GM12872 (cell line): ENCODE data around the gene HEG1.

Experiments used
- TF ChIP-seq, protein P1 (sequence below): IDR thresholded peaks from 3 replicates; pipeline ENCODE4 v1.5.1; 2011; ENCODE audit warnings: low read depth, mild to moderate bottlenecking, low read length, moderate library complexity; ENCODE audit not compliant: insufficient read depth

HEG1 gene

GRCh38 chr3:125058529-125058928 is 2.7 kb upstream of the HEG1 start:
- TF ChIP-seq, protein P1, sequence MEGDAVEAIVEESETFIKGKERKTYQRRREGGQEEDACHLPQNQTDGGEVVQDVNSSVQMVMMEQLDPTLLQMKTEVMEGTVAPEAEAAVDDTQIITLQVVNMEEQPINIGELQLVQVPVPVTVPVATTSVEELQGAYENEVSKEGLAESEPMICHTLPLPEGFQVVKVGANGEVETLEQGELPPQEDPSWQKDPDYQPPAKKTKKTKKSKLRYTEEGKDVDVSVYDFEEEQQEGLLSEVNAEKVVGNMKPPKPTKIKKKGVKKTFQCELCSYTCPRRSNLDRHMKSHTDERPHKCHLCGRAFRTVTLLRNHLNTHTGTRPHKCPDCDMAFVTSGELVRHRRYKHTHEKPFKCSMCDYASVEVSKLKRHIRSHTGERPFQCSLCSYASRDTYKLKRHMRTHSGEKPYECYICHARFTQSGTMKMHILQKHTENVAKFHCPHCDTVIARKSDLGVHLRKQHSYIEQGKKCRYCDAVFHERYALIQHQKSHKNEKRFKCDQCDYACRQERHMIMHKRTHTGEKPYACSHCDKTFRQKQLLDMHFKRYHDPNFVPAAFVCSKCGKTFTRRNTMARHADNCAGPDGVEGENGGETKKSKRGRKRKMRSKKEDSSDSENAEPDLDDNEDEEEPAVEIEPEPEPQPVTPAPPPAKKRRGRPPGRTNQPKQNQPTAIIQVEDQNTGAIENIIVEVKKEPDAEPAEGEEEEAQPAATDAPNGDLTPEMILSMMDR: no peak

DNA sequence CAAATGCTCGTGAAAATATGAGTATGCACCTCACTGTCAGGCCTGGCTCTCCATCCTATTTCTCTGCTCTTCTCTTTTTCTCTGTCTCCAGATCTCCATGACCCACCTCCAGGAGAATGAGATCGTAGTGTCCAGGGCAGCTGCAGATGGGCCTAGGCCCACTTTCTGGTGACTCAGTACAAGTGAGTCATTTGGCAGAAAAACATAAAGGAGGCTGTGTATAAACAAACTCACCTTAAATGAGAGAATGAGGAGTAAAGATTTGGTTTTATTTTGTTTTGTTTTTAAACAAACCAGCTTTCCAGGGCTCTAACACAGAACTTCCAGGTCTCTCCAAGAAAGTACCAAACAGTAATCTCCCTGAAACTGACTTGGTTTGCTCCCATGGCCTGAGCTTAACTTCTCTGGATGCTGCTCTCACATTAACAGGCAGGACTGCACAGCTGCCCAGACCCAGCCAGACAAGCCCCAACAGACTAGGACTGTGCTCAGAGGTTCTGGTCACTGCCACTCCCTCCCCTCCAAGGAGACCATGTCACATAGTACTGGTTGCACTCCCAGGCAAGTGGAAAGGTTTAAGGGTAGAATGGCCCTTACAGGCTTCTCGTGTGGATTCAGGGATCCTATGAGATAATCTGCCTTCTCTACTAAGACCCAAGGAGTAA is 1.5 kb upstream of the HEG1 start:
- TF ChIP-seq, protein P1: no peak

DNA sequence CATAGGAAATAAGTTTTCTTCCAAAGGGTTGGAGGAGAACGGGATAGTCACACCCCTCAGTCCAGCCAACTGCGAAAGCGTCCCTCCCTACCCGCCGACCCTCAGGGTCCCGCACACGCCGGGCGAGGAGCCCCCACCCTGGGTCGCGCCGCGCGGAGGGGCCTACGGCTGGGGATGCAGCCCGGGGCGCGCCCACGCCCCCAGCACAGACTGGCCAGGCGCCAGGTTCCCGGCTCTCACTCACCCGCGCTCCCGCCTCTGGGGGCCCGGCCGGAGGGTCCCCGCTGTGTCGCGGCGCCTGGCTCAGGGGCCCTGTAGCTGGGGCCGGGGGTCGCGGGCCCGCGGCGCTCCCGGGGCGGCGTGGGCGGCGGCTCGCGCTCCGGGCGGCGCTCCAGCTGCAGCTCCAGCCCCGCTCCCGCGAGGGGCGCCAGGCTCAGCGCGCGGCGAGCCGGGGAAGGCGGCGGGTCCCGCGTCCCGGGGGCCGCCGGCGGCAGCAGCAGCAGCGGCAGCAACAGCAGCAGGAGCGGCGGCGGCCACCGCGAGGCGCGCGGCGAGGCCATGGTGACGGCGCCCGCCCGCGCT is 375 bp downstream of the HEG1 start:
- TF ChIP-seq, protein P1: no peak; the same call in 2 of the 3 replicates

- TF ChIP-seq, protein P1: no peak; the same call in 2 of the 3 replicates
Observed at GRCh38 chr3:125054449-125055329, 1.1 kb downstream of the HEG1 start.

DNA sequence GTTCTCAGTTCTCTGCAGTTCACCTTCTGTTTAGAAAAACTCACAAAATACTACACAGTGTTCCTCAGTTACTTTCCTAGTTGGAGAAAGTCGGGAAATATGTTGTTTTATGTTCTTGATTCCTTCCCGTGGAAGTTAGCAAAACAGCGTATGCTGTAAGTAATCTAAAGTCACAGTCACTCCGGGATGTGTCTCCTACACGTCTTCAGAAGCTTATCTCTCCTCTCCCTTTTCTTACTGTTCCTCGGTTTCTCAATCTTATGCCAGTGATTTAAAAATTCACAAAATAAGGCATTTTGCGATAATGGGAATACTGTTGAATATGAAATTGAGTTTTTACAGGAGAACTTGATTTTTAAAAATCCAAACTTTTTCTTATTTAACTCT is 1.7 kb downstream of the HEG1 start:
- TF ChIP-seq, protein P1: no peak

- TF ChIP-seq, protein P1: no peak
Observed at GRCh38 chr3:125053304-125053699, 2.5 kb downstream of the HEG1 start.

DNA sequence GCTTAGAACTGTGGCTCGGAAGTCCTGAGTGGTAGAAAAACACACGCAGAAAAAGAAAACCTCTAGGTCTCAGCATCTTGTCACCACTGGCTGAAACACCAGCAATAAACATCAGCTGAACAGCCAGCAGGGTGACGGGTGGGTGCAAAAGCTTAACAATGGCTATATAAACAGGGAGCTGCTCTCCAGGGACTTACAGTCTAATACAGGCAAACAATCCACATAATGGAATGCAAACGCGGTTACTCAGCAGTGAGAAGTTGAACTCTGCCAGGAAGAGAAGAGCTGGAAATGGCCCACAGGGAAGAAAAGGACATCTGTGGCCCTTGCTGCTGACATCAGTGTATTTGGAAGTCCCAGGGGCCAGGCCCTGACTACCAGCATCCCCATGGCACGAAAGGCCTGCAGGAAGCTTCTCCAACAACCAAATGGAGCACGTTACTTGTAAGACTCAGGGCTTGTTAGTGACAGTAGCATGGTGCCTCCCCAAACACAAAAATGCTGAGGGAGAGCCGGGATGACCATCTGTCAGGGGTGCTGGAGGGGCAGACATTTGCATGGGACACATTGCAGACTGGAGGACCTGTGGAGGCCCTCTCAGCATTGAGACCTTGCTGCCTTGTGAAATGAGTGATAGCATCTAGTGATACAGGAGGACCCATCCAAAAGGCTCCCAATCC is 3.0 kb downstream of the HEG1 start:
- TF ChIP-seq, protein P1: no peak
